ENCODE results near the gene ITGB1BP1.

DNA sequence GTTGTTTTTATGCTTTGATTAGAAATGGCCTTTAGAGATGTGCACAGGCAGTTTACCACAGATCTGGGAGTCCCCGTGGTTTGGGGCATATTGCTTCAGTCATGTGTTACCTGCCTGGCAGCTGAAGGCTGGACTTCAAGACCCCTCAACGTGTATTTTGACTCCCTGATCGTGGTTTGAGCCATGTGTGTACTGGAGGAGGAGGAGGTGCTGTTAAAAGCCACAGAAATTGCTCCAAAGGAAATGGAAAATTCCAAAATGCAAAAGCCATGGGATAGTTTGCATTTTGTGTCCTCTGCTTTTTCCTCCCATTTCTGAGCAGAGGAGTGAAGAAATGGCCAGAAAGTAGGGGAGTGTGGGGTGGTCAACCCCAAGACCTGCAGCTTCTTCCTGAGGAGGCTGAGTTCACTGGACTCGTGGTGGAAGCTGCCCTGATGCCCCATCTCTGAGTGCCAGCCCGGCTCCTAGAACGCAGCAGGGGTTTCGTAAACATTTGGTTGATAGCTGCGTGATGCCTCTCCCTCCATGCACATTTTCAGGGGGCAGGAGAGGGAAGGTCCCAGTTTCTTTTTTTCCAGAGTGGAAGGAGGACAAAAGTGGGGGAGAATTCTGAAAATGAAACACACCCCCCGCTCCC is 45.7 kb downstream of the ITGB1BP1 start:
- TF ChIP-seq, protein P1, sequence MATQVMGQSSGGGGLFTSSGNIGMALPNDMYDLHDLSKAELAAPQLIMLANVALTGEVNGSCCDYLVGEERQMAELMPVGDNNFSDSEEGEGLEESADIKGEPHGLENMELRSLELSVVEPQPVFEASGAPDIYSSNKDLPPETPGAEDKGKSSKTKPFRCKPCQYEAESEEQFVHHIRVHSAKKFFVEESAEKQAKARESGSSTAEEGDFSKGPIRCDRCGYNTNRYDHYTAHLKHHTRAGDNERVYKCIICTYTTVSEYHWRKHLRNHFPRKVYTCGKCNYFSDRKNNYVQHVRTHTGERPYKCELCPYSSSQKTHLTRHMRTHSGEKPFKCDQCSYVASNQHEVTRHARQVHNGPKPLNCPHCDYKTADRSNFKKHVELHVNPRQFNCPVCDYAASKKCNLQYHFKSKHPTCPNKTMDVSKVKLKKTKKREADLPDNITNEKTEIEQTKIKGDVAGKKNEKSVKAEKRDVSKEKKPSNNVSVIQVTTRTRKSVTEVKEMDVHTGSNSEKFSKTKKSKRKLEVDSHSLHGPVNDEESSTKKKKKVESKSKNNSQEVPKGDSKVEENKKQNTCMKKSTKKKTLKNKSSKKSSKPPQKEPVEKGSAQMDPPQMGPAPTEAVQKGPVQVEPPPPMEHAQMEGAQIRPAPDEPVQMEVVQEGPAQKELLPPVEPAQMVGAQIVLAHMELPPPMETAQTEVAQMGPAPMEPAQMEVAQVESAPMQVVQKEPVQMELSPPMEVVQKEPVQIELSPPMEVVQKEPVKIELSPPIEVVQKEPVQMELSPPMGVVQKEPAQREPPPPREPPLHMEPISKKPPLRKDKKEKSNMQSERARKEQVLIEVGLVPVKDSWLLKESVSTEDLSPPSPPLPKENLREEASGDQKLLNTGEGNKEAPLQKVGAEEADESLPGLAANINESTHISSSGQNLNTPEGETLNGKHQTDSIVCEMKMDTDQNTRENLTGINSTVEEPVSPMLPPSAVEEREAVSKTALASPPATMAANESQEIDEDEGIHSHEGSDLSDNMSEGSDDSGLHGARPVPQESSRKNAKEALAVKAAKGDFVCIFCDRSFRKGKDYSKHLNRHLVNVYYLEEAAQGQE (IDR thresholded peaks at IDR 0.05; ENCODE audit: low read depth), result no peak
- TF ChIP-seq NFIC (IDR thresholded peaks at IDR 0.05), result no peak
- TF ChIP-seq, protein P2, sequence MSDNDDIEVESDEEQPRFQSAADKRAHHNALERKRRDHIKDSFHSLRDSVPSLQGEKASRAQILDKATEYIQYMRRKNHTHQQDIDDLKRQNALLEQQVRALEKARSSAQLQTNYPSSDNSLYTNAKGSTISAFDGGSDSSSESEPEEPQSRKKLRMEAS (IDR thresholded peaks at IDR 0.05), result no peak
- TF ChIP-seq CEBPB (IDR thresholded peaks at IDR 0.05), result no peak
- no peak for TF ChIP-seq EP300 (IDR thresholded peaks at IDR 0.05; ENCODE audit: borderline replicate concordance)
- no peak for TF ChIP-seq TAF1 (IDR thresholded peaks at IDR 0.05; ENCODE audit: low read depth)
- TF ChIP-seq TCF12 (IDR thresholded peaks at IDR 0.05; ENCODE audit: low read depth), result no peak
